Hepatocyte (in vitro differentiated cells): Measurements from ENCODE around the gene COQ8B.

Experiments used
- EZH2phosphoT487 ChIP-seq: fragments of 200-600 bp; sonication (generic); IDR thresholded peaks from one replicate; pipeline ENCODE4 v1.6.1; 2018; ENCODE audit warnings: antibody characterized with exemption, mild to moderate bottlenecking, low read depth, moderate library complexity; ENCODE audit not compliant: unreplicated experiment, severe bottlenecking
- TF ChIP-seq, protein P1 (sequence below): fragments of 200-600 bp; sonication (generic); IDR thresholded peaks from 2 replicates; pipeline ENCODE4 v1.5.1; 2016; ENCODE audit warnings: antibody characterized with exemption, mild to moderate bottlenecking; ENCODE audit not compliant: poor library complexity

DNA sequence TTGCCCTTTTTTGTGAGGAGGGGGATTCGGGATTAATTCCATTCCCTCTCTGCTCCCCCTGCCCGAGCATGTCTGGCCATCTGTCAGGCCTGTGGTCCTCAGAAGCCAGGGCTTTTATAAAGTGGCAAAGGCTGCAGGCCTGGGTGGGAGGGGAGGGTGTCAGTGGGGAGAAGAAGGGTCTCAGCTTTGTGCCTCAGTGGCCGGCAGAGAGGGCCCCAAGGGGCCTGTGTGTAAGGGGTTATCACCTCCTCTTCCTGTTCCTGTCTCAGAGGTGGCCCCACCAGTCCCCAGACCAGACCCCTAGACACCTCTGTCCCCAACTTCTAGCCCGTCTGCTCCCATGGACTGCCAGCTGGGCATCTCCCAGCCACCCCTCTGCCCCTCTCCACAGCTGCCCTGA, 22.8 kb downstream of the COQ8B start:
- TF ChIP-seq, protein P1, sequence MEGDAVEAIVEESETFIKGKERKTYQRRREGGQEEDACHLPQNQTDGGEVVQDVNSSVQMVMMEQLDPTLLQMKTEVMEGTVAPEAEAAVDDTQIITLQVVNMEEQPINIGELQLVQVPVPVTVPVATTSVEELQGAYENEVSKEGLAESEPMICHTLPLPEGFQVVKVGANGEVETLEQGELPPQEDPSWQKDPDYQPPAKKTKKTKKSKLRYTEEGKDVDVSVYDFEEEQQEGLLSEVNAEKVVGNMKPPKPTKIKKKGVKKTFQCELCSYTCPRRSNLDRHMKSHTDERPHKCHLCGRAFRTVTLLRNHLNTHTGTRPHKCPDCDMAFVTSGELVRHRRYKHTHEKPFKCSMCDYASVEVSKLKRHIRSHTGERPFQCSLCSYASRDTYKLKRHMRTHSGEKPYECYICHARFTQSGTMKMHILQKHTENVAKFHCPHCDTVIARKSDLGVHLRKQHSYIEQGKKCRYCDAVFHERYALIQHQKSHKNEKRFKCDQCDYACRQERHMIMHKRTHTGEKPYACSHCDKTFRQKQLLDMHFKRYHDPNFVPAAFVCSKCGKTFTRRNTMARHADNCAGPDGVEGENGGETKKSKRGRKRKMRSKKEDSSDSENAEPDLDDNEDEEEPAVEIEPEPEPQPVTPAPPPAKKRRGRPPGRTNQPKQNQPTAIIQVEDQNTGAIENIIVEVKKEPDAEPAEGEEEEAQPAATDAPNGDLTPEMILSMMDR: no peak
- TF ChIP-seq EZH2phosphoT487: no peak
